NT2/D1 (cell line): ENCODE data around the gene GAL3ST2.

Source experiments
- YY1 ChIP-seq: IDR thresholded peaks from 2 replicates; pipeline ENCODE4 v1.6.1; 2011; ENCODE audit not compliant: insufficient read length, insufficient read depth
- ZNF274 ChIP-seq: IDR thresholded peaks from 2 replicates; pipeline ENCODE4 v1.6.1; 2011; ENCODE audit warnings: mild to moderate bottlenecking, low read depth, low read length

DNA sequence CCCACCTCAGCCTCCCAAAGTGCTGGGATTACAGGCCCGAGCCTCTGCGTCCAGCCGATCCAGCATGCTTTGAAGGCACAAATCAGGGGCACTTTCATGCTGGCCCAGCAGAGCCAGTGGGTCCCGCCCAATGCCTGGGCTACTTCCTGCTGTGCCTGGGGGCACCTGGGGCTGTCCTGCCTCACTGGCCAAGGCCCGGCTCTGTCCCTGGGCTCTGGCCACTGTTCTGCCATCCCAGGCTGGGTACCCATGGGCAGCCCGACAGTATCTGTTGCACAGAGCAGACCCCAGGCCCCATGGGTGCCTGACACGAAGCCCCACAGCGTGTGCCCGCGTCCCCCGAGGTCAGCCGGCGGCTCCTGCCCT lies 6.8 kb upstream of the GAL3ST2 start:
- TF ChIP-seq ZNF274: no peak
- no peak for TF ChIP-seq YY1
